Smooth muscle cell (in vitro differentiated cells): Measurements from ENCODE around the gene CTSF. TPM values are rescaled to one million over a fixed set of nuclear protein-coding genes. Genes with fewer than 3 reads are reported as not detected.
"Not testable (repeated sequence)": the region's sequence is repeated elsewhere in the genome, so short reads cannot be mapped to it uniquely, and the experiment has no call there.

Source experiments
- DNase-seq: peaks from one replicate; lab custom pipeline; 2025; ENCODE audit not compliant: unreplicated experiment; lab: John Stamatoyannopoulos, UW
- H2AFZ ChIP-seq: fragments of 200-600 bp; sonication (generic); 2 replicates; pipeline ENCODE4 v1.6.0; 2016; ENCODE audit warnings: antibody characterized with exemption, low read depth, mild to moderate bottlenecking
- H3F3A ChIP-seq: fragments of 200-600 bp; sonication (generic); 2 replicates; pipeline ENCODE4 v1.6.0; 2017; ENCODE audit warnings: antibody characterized with exemption, low read depth
- H3K27ac ChIP-seq: fragments of 200-600 bp; sonication (generic); 2 replicates; pipeline ENCODE4 v1.5.1; 2016; ENCODE audit warnings: low read depth, mild to moderate bottlenecking
- H3K27me3 ChIP-seq: fragments of 200-600 bp; sonication (generic); 2 replicates; pipeline ENCODE4 v1.6.1; 2016; ENCODE audit warnings: low read depth, mild to moderate bottlenecking
- H3K36me3 ChIP-seq: fragments of 200-600 bp; sonication (generic); 2 replicates; pipeline ENCODE4 v1.5.1; 2016; ENCODE audit warnings: low read depth
- H3K4me1 ChIP-seq: fragments of 200-600 bp; sonication (generic); 2 replicates; pipeline ENCODE4 v1.5.1; 2016; ENCODE audit warnings: low read depth
- H3K4me2 ChIP-seq: fragments of 200-600 bp; sonication (generic); 2 replicates; pipeline ENCODE4 v1.6.0; 2016; ENCODE audit warnings: mild to moderate bottlenecking
- H3K4me3 ChIP-seq: fragments of 200-600 bp; sonication (generic); 2 replicates; pipeline ENCODE4 v1.5.1; 2016; ENCODE audit warnings: mild to moderate bottlenecking
- H3K79me2 ChIP-seq: fragments of 200-600 bp; sonication (generic); 2 replicates; pipeline ENCODE4 v1.6.0; 2016; ENCODE audit warnings: low read depth, mild to moderate bottlenecking
- H3K9ac ChIP-seq: fragments of 200-600 bp; sonication (generic); 2 replicates; pipeline ENCODE4 v1.6.0; 2016; ENCODE audit warnings: low read depth
- H3K9me3 ChIP-seq: fragments of 200-600 bp; sonication (generic); replicated peaks from 2 replicates; pipeline ENCODE4 v1.5.1; 2016; ENCODE audit warnings: low read depth
- H4K20me1 ChIP-seq: fragments of 200-600 bp; sonication (generic); 2 replicates; pipeline ENCODE4 v1.6.0; 2016; ENCODE audit warnings: low read depth
- CTCF ChIP-seq: fragments of 200-600 bp; sonication (generic); IDR thresholded peaks from 2 replicates; pipeline ENCODE4 v1.5.1; 2017; ENCODE audit warnings: borderline replicate concordance, mild to moderate bottlenecking, antibody characterized with exemption; ENCODE audit not compliant: insufficient read depth, poor library complexity, severe bottlenecking
- WGBS: methylation state at CpG from one replicate; pipeline ENCODE4 v1.1.7; 2016; ENCODE audit warnings: low lambda C conversion rate; 5-methylcytosine and 5-hydroxymethylcytosine counted together
- polyA plus RNA-seq: library from polyadenylated mRNA; unstranded; fragments of >200 nt; fragmentation: Nextera tagmentation; extraction: Ambion mirVana; gene quantifications from 2 replicates; pipeline ENCODE4 v1.2.1, GENCODE V29; 2016
- total RNA-seq: library from RNA; depleted of rRNA; stranded (reverse); fragments of >200 nt; gene quantifications from 2 replicates; pipeline ENCODE4 v1.2.3, GENCODE V29; 2014

CTSF gene
- total and polyA plus RNA-seq, 2 experiments from 2014 or later: 0.45 to 0.62 TPM

- H3K9ac ChIP-seq: peak within 1 kb of the TSS; percentile 86
- no peaks in the 10 kb centered on the region for H3K9me3 ChIP-seq
- H3K36me3 ChIP-seq: no peaks in the 10 kb centered on the region
- peaks cover 17% of the 10 kb centered on the region for H3F3A ChIP-seq
- no peaks in the 10 kb centered on the region for H4K20me1 ChIP-seq
- H3K79me2 ChIP-seq: peaks cover 6% of the 10 kb centered on the region
- no peak within 1 kb of the TSS for H3K27ac ChIP-seq
- H3K4me3 ChIP-seq: peak within 1 kb of the TSS; percentile 90
- peak within 1 kb of the TSS; percentile 96 for H3K4me2 ChIP-seq
- WGBS: under 1% methylated on average over 58 of the region's 71 CpGs
- no peaks in the 10 kb centered on the region for H3K27me3 ChIP-seq
- no peak for TF ChIP-seq CTCF
- peak; percentile 82 for DNase-seq
- peak within 1 kb of the TSS; percentile 57 for H2AFZ ChIP-seq
- peaks cover 13% of the 10 kb centered on the region for H3K4me1 ChIP-seq
Observed at GRCh38 chr11:66545701-66546367, 22.6 kb downstream of the CTSF start, which contains the start of gene ZDHHC24. Gene ZDHHC24 (minus strand): TSS chr11:66546048. CDS start chr11:66546003, 45 bp downstream.

GRCh38 chr11:66544952-66545351, 23.5 kb downstream of the CTSF start:
- peak overlapping the region; percentile 86 for H3K9ac ChIP-seq
- H3K79me2 ChIP-seq, H3K36me3 ChIP-seq, H4K20me1 ChIP-seq, DNase-seq, H3K27ac ChIP-seq, H3K9me3 ChIP-seq, H3K27me3 ChIP-seq, H2AFZ ChIP-seq: not testable (repeated sequence)
- H3K4me2 ChIP-seq: peak overlapping the region; percentile 96
- 77% methylated on average over 14 of the region's 14 CpGs for WGBS
- peaks cover 13% of the 10 kb centered on the region for H3K4me1 ChIP-seq
- H3F3A ChIP-seq: peaks cover 17% of the 10 kb centered on the region
- H3K4me3 ChIP-seq: peak overlapping the region; percentile 90

GRCh38 chr11:66543263-66544107, 24.9 kb downstream of the CTSF start:
- H3K4me2 ChIP-seq: peak overlapping the region; percentile 36
- H3K27ac ChIP-seq: no peak overlapping the region
- no peaks in the 10 kb centered on the region for H3K36me3 ChIP-seq
- H3K4me1 ChIP-seq: peaks cover 13% of the 10 kb centered on the region
- DNase-seq: no peak
- no peak overlapping the region for H3K9ac ChIP-seq
- no peaks in the 10 kb centered on the region for H3K27me3 ChIP-seq
- H3K4me3 ChIP-seq: no peak overlapping the region
- H2AFZ ChIP-seq: no peak overlapping the region
- H3F3A ChIP-seq: peaks cover 17% of the 10 kb centered on the region
- 52% methylated on average over 26 of the region's 26 CpGs for WGBS
- H4K20me1 ChIP-seq: no peaks in the 10 kb centered on the region
- TF ChIP-seq CTCF: peak; percentile 39
- no peaks in the 10 kb centered on the region for H3K9me3 ChIP-seq
- peaks cover 6% of the 10 kb centered on the region for H3K79me2 ChIP-seq

- H3K4me2 ChIP-seq: no peak overlapping the region
- TF ChIP-seq CTCF: no peak
- no peaks in the 10 kb centered on the region for H3K9me3 ChIP-seq
- H3K27me3 ChIP-seq: no peaks in the 10 kb centered on the region
- H3K4me1 ChIP-seq: peaks cover 13% of the 10 kb centered on the region
- DNase-seq: no peak
- H3F3A ChIP-seq: peaks cover 11% of the 10 kb centered on the region
- H3K9ac ChIP-seq: no peak overlapping the region
- H2AFZ ChIP-seq: no peak overlapping the region
- H3K36me3 ChIP-seq: no peaks in the 10 kb centered on the region
- no peak overlapping the region for H3K4me3 ChIP-seq
- no peaks in the 10 kb centered on the region for H4K20me1 ChIP-seq
- WGBS: 93% methylated on average over 10 of the region's 10 CpGs
- H3K79me2 ChIP-seq: peaks cover 6% of the 10 kb centered on the region
- no peak overlapping the region for H3K27ac ChIP-seq
Observed at GRCh38 chr11:66542362-66542761, 26.0 kb downstream of the CTSF start.
